Thoracic aorta (tissue), 2 donors: ENCODE data around the gene PRDM16. TPM values are rescaled to one million over a fixed set of nuclear protein-coding genes. Genes with fewer than 3 reads are reported as not detected.

Experiments
- ATAC-seq: fragments of 150-250 bp; one replicate; pipeline ENCODE4 v1.8.0; 2017; ENCODE audit warnings: low read depth; ENCODE audit not compliant: insufficient number of reproducible peaks, low FRiP score
- DNase-seq: peaks from one replicate; pipeline ENCODE4 v3.0.0-alpha.2; 2020; ENCODE audit warnings: low spot score
- H3K27ac ChIP-seq, 2 donors: fragments of 200-600 bp; sonication (generic); 1 replicate in 1 of 2; 2 replicates in 1 of 2; pipeline ENCODE4 v1.5.1; 2016; ENCODE audit warnings: mild to moderate bottlenecking in 2 of 2, moderate library complexity in 2 of 2
- H3K27me3 ChIP-seq: fragments of 200-600 bp; sonication (generic); replicated peaks from 2 replicates; pipeline ENCODE4 v1.6.0; 2016; ENCODE audit warnings: mild to moderate bottlenecking; ENCODE audit not compliant: insufficient read depth
- H3K36me3 ChIP-seq: fragments of 200-600 bp; sonication (generic); one replicate; pipeline ENCODE4 v1.5.1; 2016
- H3K4me1 ChIP-seq, 2 donors: fragments of 200-600 bp; sonication (generic); 1 replicate in 1 of 2; 2 replicates in 1 of 2; pipeline versions ENCODE4 v1.5.1 to v1.6.0; 2016; ENCODE audit warnings: low read depth in 2 of 2, mild to moderate bottlenecking in 1 of 2; ENCODE audit not compliant: control insufficient read depth in 1 of 2
- H3K4me3 ChIP-seq: fragments of 200-600 bp; sonication (generic); 2 replicates; pipeline ENCODE4 v1.5.1; 2016; ENCODE audit warnings: mild to moderate bottlenecking
- H3K9me3 ChIP-seq: fragments of 200-600 bp; sonication (generic); 2 replicates; pipeline ENCODE4 v1.5.1; 2016
- total RNA-seq, 2 donors: library from RNA; depleted of rRNA; stranded (reverse); fragments of >200 nt; gene quantifications; one replicate each; pipeline versions ENCODE4 v1.1.0 to v1.2.3, GENCODE V29; 2016
- TF ChIP-seq, protein P1 (sequence below): fragments of 200-600 bp; sonication (generic); IDR thresholded peaks from one replicate; pipeline ENCODE4 v1.5.1; 2019; ENCODE audit warnings: antibody characterized with exemption

PRDM16 gene
- 10 to 100 TPM; 68.9 to 85.4 TPM for total RNA-seq

DNA sequence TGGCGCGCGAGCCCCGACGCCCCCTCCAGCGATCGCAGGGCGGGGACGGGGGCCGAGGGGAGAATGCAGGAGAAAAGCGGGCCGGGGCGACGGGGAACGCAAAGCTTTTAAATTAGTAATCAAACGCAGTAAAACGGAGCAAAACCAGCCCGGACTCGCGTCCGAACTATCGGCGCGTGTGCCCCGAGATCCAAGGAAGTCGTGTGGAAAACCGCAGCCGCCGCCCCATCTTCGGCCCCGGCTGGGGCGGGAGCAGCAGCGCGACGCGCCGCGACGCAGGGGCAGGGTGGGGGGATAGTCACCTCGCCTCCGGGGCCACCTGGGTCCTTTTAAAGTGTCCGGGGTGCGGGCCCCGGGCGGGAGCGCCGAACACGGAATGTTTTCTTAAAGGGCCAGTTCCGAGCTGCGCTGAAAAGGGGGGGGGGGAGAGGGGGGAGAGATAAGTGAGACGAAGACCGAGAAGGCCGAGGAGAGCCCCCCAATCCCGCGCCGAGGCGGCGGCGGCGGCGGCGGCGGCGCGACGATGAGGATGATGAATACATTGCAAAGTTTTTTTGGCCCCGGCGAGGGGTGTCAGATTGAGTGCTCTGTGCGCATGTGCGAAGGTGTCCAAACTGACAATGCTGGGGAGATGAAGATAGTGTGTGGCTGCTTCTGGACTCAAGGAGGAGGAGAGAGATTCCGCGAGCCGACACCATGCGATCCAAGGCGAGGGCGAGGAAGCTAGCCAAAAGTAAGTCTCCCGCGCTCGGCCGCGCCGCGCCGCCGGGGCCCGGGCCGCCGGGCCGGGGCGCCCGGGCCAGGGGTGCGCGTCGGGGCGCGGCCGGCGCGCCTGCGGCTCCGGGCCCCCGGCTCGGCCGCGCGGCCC is at the start of gene PRDM16:
PRDM16 (plus strand) TSS at position 640 of the 868 bp plus-strand sequence; CDS start at position 697, 57 bp downstream.
- no peak for DNase-seq
- Histone ChIP-seq H3K4me3 (peak within 1 kb of the TSS; percentile 99), H3K4me1 (peaks cover 10 to 56% of the 10 kb centered on the region in 2 donors), H3K9me3 (no peaks in the 10 kb centered on the region), H3K36me3 (no peaks in the 10 kb centered on the region), H3K27ac (peak within 1 kb of the TSS; percentile 99), H3K27me3 (no peaks in the 10 kb centered on the region)
- TF ChIP-seq, protein P1, sequence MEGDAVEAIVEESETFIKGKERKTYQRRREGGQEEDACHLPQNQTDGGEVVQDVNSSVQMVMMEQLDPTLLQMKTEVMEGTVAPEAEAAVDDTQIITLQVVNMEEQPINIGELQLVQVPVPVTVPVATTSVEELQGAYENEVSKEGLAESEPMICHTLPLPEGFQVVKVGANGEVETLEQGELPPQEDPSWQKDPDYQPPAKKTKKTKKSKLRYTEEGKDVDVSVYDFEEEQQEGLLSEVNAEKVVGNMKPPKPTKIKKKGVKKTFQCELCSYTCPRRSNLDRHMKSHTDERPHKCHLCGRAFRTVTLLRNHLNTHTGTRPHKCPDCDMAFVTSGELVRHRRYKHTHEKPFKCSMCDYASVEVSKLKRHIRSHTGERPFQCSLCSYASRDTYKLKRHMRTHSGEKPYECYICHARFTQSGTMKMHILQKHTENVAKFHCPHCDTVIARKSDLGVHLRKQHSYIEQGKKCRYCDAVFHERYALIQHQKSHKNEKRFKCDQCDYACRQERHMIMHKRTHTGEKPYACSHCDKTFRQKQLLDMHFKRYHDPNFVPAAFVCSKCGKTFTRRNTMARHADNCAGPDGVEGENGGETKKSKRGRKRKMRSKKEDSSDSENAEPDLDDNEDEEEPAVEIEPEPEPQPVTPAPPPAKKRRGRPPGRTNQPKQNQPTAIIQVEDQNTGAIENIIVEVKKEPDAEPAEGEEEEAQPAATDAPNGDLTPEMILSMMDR = no peak
- ATAC-seq = no peak

DNA sequence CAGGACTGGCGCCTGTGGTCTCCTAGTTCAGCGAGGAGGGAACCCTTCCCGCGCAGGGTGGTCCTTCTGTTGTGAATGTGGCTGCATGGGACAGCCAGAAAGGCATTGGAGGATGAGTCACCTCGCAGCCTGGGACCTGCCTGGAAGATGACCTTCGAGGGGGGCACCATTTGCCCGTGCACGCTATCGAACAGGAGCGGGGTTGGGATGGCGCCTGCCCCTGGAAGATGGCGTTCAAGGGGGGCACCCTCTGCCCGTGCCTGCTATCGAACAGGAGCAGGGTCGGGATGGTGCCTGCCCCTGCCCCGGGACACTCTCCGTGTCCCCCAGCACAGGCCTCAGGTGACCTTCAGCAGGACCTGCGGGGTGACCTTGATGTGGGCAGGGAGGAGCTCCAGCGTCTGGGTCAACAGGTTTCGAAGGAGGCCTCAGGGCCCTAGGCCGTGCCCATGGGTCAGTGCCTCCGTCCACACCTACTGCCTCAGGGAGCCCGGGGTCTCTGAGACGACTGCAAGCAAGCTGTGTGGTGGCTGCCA is 49.4 kb upstream of the PRDM16 start:
- H3K27me3 ChIP-seq = no peaks in the 10 kb centered on the region

GRCh38 chr1:3020263-3020909 is 48.6 kb upstream of the PRDM16 start:
- H3K4me1 ChIP-seq = no peaks in the 10 kb centered on the region
- no peak for DNase-seq

More for the DNA sequence above, 49.4 kb upstream of the PRDM16 start:
- TF ChIP-seq, protein P1 = no peak
- no peaks in the 10 kb centered on the region for H3K9me3 ChIP-seq
- H3K4me3 ChIP-seq = no peak overlapping the region
- DNase-seq (no peak), ATAC-seq (no peak)
- no peaks in the 10 kb centered on the region for H3K36me3 ChIP-seq
- no peaks in the 10 kb centered on the region for H3K4me1 ChIP-seq
- no peak overlapping the region for H3K27ac ChIP-seq

GRCh38 chr1:3021233-3021671 is 47.8 kb upstream of the PRDM16 start, which contains the start of gene ACTRT2:
TSS of gene ACTRT2 (plus strand) at chr1:3021467. CDS start at chr1:3021687, 220 bp downstream.
- Histone ChIP-seq H3K36me3 (no peaks in the 10 kb centered on the region), H3K4me3 (no peak within 1 kb of the TSS), H3K27ac (no peak within 1 kb of the TSS), H3K9me3 (no peaks in the 10 kb centered on the region), H3K27me3 (no peaks in the 10 kb centered on the region), H3K4me1 (no peaks in the 10 kb centered on the region)
- ATAC-seq = no peak
- no peak for DNase-seq
- TF ChIP-seq, protein P1 = no peak

More at GRCh38 chr1:3020263-3020909, 48.6 kb upstream of the PRDM16 start:
- Histone ChIP-seq H3K36me3 (no peaks in the 10 kb centered on the region), H3K9me3 (no peaks in the 10 kb centered on the region), H3K4me3 (no peak overlapping the region), H3K27me3 (no peaks in the 10 kb centered on the region), H3K27ac (no peak overlapping the region)
- ATAC-seq = no peak
- TF ChIP-seq, protein P1 = no peak
